HepG2 (cell line): ENCODE results near the gene EGR1. TPM values are rescaled to one million over a fixed set of nuclear protein-coding genes. Genes with fewer than 3 reads are reported as not detected.

Experiments
- ATAC-seq: fragments of 200-7000 bp; cut with Tn5 transposase; 3 replicates; pipeline ENCODE4 v1.9.1; 2020; ENCODE audit warnings: mild to moderate bottlenecking, moderate library complexity
- BruUV-seq: library from RNA; stranded (reverse); fragments of 400-500 nt; replicated peaks from 2 replicates; lab custom pipeline; 2021; lab: Mats Ljungman, UMichigan
- CTCF ChIA-PET: fragments of 300-600 bp; formaldehyde crosslinking; extraction: SDS; loops from one replicate; lab custom pipeline; 2021; ENCODE audit warnings: low total read pairs, inconsistent platforms, low intra/inter-chr PET ratio; lab: Yijun Ruan, JAX
- POLR2A ChIA-PET: fragments of 350-600 bp; sonication (Branson Sonifier 250); formaldehyde crosslinking; loops from one replicate; lab custom pipeline; 2020; ENCODE audit warnings: antibody characterized with exemption, inconsistent platforms; lab: Yijun Ruan, JAX
- DNase-seq: peaks from one replicate; pipeline ENCODE4 v3.0.0-alpha.2; 2015; ENCODE audit warnings: low spot score
- FAIRE-seq: peaks from 3 replicates; lab custom pipeline; 2011; peaks lifted over from hg19 to GRCh38; lab: Jason Lieb, UNC
- H2AFZ ChIP-seq: one replicate; pipeline ENCODE4 v1.6.1; 2011; ENCODE audit warnings: low read length, inconsistent platforms
- H3K27ac ChIP-seq: fragments of 300-600 bp; 3 replicates; pipeline ENCODE4 v1.8.0; 2011; ENCODE audit warnings: mixed run types, mild to moderate bottlenecking, mixed read lengths, low read length, inconsistent platforms; ENCODE audit not compliant: insufficient read depth; ENCODE audit errors: extremely low read length
- H3K27me3 ChIP-seq, 2 experiments: fragments of 200-600 bp in 1 of 2; 2 replicates in 1 of 2; 3 replicates in 1 of 2; pipeline versions ENCODE4 v1.6.0 to v1.8.0; 2011; ENCODE audit warnings: low read length in 2 of 2, mild to moderate bottlenecking in 2 of 2, moderate library complexity in 2 of 2, inconsistent platforms in 1 of 2; ENCODE audit not compliant: insufficient read depth in 2 of 2, control insufficient read depth in 1 of 2
- H3K36me3 ChIP-seq, 2 experiments: fragments of 200-600 bp in 1 of 2; replicated peaks in 1 of 2; 2 replicates in 1 of 2; 3 replicates in 1 of 2; pipeline versions ENCODE4 v1.5.1 to v1.8.0; 2011; ENCODE audit warnings: low read length in 2 of 2, inconsistent platforms in 1 of 2; ENCODE audit not compliant: insufficient read depth in 2 of 2, control insufficient read depth in 1 of 2
- H3K4me1 ChIP-seq: 2 replicates; pipeline ENCODE4 v1.5.1; 2012; ENCODE audit warnings: low read length, inconsistent platforms; ENCODE audit not compliant: insufficient read depth
- H3K4me2 ChIP-seq: 2 replicates; pipeline ENCODE4 v1.6.0; 2011; ENCODE audit warnings: low read depth, low read length, inconsistent platforms
- H3K4me3 ChIP-seq, 3 experiments: fragments of 200-600 bp in 1 of 3; sonication (generic), shearing (Covaris generic) in 1 of 3; replicated peaks in 1 of 3; 2 replicates each; pipeline ENCODE4 v1.5.1; 2011 to 2016; ENCODE audit warnings: low read length in 3 of 3, inconsistent platforms in 2 of 3, low read depth in 2 of 3, mild to moderate bottlenecking in 2 of 3, control low read depth in 1 of 3, mixed read lengths in 1 of 3; ENCODE audit not compliant: insufficient read depth in 1 of 3
- H3K79me2 ChIP-seq: one replicate; pipeline ENCODE4 v1.6.1; 2011; ENCODE audit warnings: low read length, inconsistent platforms; ENCODE audit not compliant: insufficient read depth
- H3K9ac ChIP-seq: 2 replicates; pipeline ENCODE4 v1.6.0; 2011; ENCODE audit warnings: mild to moderate bottlenecking, low read depth, low read length, inconsistent platforms; ENCODE audit not compliant: insufficient read depth
- H3K9me3 ChIP-seq: 2 replicates; pipeline ENCODE4 v1.5.1; 2012; ENCODE audit warnings: mild to moderate bottlenecking, low read length
- H4K20me1 ChIP-seq: 2 replicates; pipeline ENCODE4 v1.6.0; 2011; ENCODE audit warnings: inconsistent platforms, mild to moderate bottlenecking, low read length, moderate library complexity; ENCODE audit not compliant: insufficient read depth
- ATRX ChIP-seq: sonication (generic); formaldehyde crosslinking; IDR thresholded peaks from 2 replicates; pipeline ENCODE4 v1.4.0; 2020; ENCODE audit warnings: missing genetic modification reagents, borderline replicate concordance
- ELF3 ChIP-seq: IDR thresholded peaks from 2 replicates; pipeline ENCODE4 v1.6.1; 2016; ENCODE audit warnings: missing genetic modification reagents, missing compliant biosample characterization
- GZF1 ChIP-seq: sonication (generic); formaldehyde crosslinking; IDR thresholded peaks from 2 replicates; pipeline ENCODE4 v1.5.1; 2020; ENCODE audit warnings: mild to moderate bottlenecking, missing genetic modification reagents
- HCFC1 ChIP-seq: fragments of 150-350 bp; IDR thresholded peaks from 2 replicates; pipeline ENCODE4 v1.6.1; 2014; ENCODE audit warnings: low read depth, low read length
- KLF12 ChIP-seq: sonication (generic); formaldehyde crosslinking; IDR thresholded peaks from 2 replicates; pipeline ENCODE4 v1.4.0; 2020; ENCODE audit warnings: missing genetic modification reagents, borderline replicate concordance
- MAFG ChIP-seq: sonication (generic); formaldehyde crosslinking; IDR thresholded peaks from 2 replicates; pipeline ENCODE4 v1.5.1; 2020; ENCODE audit warnings: mild to moderate bottlenecking, missing genetic modification reagents
- PLRG1 ChIP-seq: fragments of 450-650 bp; conservative IDR thresholded peaks from 2 replicates; pipeline ENCODE4 v1.6.1; 2016
- TOE1 ChIP-seq: sonication (generic); formaldehyde crosslinking; IDR thresholded peaks from 2 replicates; pipeline ENCODE4 v1.4.0; 2020; ENCODE audit warnings: mild to moderate bottlenecking, missing genetic modification reagents
- XRCC5 ChIP-seq: fragments of 200-400 bp; formaldehyde crosslinking; optimal IDR thresholded peaks from 2 replicates; pipeline ENCODE3; 2017; ENCODE audit warnings: mild to moderate bottlenecking, low read length
- ZMAT3 ChIP-seq: sonication (generic); formaldehyde crosslinking; conservative IDR thresholded peaks from 2 replicates; pipeline ENCODE4 v1.7.0; 2021; ENCODE audit warnings: missing genetic modification reagents
- ZNF280B ChIP-seq: sonication (generic); formaldehyde crosslinking; IDR thresholded peaks from 2 replicates; pipeline ENCODE4 v1.5.0; 2020; ENCODE audit warnings: missing genetic modification reagents, mild to moderate bottlenecking, borderline replicate concordance
- ZNF629 ChIP-seq: sonication (generic); formaldehyde crosslinking; conservative IDR thresholded peaks from 2 replicates; pipeline ENCODE4 v1.5.0; 2020; ENCODE audit warnings: missing genetic modification reagents
- ZNF782 ChIP-seq: sonication (generic); formaldehyde crosslinking; IDR thresholded peaks from 2 replicates; pipeline ENCODE4 v1.4.0; 2020; ENCODE audit warnings: missing genetic modification reagents, mild to moderate bottlenecking, borderline replicate concordance
- ZSCAN22 ChIP-seq: sonication (generic); formaldehyde crosslinking; IDR thresholded peaks from 2 replicates; pipeline ENCODE4 v1.4.0; 2020; ENCODE audit warnings: mild to moderate bottlenecking, missing genetic modification reagents
- WGBS: methylation state at CpG from one replicate; pipeline ENCODE4 v1.1.6; 2017; ENCODE audit warnings: low lambda C conversion rate; 5-methylcytosine and 5-hydroxymethylcytosine counted together
- in situ Hi-C: cut with HindIII; loops from 2 replicates; pipeline ENCODE4 v1.10.0; 2017; ENCODE audit warnings: low pct_unique_long_range_greater_than_20kb; ENCODE audit not compliant: extremely low pct_ligation_motif_present
- intact Hi-C: fragments of 100-400 bp; cut with micrococcal nuclease; formaldehyde crosslinking; loops from one replicate; pipeline ENCODE4 v1.10.0; 2022; ENCODE audit not compliant: unreplicated experiment
- polyA plus RNA-seq, 8 experiments: library from polyadenylated mRNA; depleted of rRNA in 3 of 8; stranded (reverse) in 7 of 8; unstranded in 1 of 8; fragments of >200 nt; fragmentation: Illumina TruSeq in 4 of 8; extraction: Trizol in 4 of 8; gene quantifications; 2 replicates each; pipeline versions ENCODE4 v1.2.1 to v1.2.3, GENCODE V29; 2011 to 2016; ENCODE audit warnings: low read depth in 4 of 8, missing spikeins in 1 of 8, mixed read lengths in 1 of 8; ENCODE audit not compliant: insufficient read depth in 1 of 8
- total RNA-seq, 5 experiments: library from RNA; depleted of rRNA; stranded (reverse); fragments of >200 nt; fragmentation: Illumina TruSeq; extraction: Trizol; gene quantifications; 2 replicates each; pipeline ENCODE4 v1.2.3, GENCODE V29; 2016; ENCODE audit warnings: low read depth in 1 of 5
- TF ChIP-seq, protein P1 (sequence below): sonication (generic); formaldehyde crosslinking; IDR thresholded peaks from 2 replicates; pipeline ENCODE4 v1.4.0; 2020; ENCODE audit warnings: missing genetic modification reagents; ENCODE audit errors: not compliant biosample characterization

Gene EGR1
- total and polyA plus RNA-seq, 2 of the 13 experiments (the other 11 are each of a cell fraction or from before 2014, with no cell fraction given): 4.1 to 4.5 TPM

- WGBS: 0% methylated on average over 2 of the region's 5 CpGs
- peaks cover 40% of the 10 kb centered on the region for H3K4me1 ChIP-seq
- no peaks in the 10 kb centered on the region for H3K79me2 ChIP-seq
- intact Hi-C loops (no loop called here), in situ Hi-C loops (no loop called here)
- H3K36me3 ChIP-seq: no peaks in the 10 kb centered on the region
- FAIRE-seq (no peak), ATAC-seq (no peak), DNase-seq (no peak)
- ChIA-PET CTCF (no interaction called here), POLR2A (no interaction called here)
- no TSS peak for BruUV-seq
- TF ChIP-seq ZNF629 (CRISPR knock-in tag) (peak; percentile 44; the same call in 1 of the 2 replicates), ZSCAN22 (CRISPR knock-in tag) (no peak)
- no peak overlapping the region for H2AFZ ChIP-seq
- no peak overlapping the region for H3K27ac ChIP-seq
- H4K20me1 ChIP-seq: no peaks in the 10 kb centered on the region
- H3K9me3 ChIP-seq: no peaks in the 10 kb centered on the region
- H3K27me3 ChIP-seq: peaks cover 5 to 35% of the 10 kb centered on the region in 2 experiments
- no peak overlapping the region for H3K9ac ChIP-seq
- H3K4me2 ChIP-seq: no peak overlapping the region; the same call in 1 of the 2 replicates
- H3K4me3 ChIP-seq: no peak overlapping the region
Observed at GRCh38 chr5:138488481-138488945, 23.2 kb downstream of the EGR1 start.

- FAIRE-seq (no peak), DNase-seq (no peak), ATAC-seq (no peak)
- POLR2A ChIA-PET: interaction anchor here (1.3 kb wide), 2 partner anchors 13 to 23 kb away, joined by 4 to 5 read pairs; no protein-coding TSS in a partner anchor
- Histone ChIP-seq H4K20me1 (no peaks in the 10 kb centered on the region), H3K36me3 (no peaks in the 10 kb centered on the region), H3K27me3 (peaks cover 4 to 35% of the 10 kb centered on the region in 2 experiments; a peak in 4 of 5 replicates), H3K9ac (no peak overlapping the region), H3K27ac (no peak overlapping the region), H3K79me2 (no peaks in the 10 kb centered on the region), H3K4me2 (peak overlapping the region; percentile 92), H2AFZ (no peak overlapping the region), H3K9me3 (no peaks in the 10 kb centered on the region), H3K4me3 (peak overlapping the region in 1 of 3 experiments; percentile 31; a peak in 1 of 6 replicates), H3K4me1 (peaks cover 52% of the 10 kb centered on the region)
- CTCF ChIA-PET: no interaction called here
- intact Hi-C loops: no loop called here
- in situ Hi-C loops: no loop called here
- BruUV-seq: no TSS peak
- 16% methylated on average over 4 of the region's 5 CpGs for WGBS
- TF ChIP-seq ELF3 (CRISPR knock-in tag) (no peak), ZNF782 (CRISPR knock-in tag) (no peak), ATRX (CRISPR knock-in tag) (no peak), TOE1 (CRISPR knock-in tag) (no peak), GZF1 (CRISPR knock-in tag) (no peak), ZNF280B (CRISPR knock-in tag) (no peak), KLF12 (CRISPR knock-in tag) (no peak), ZMAT3 (CRISPR knock-in tag) (no peak), PLRG1 (no peak), MAFG (no peak), HCFC1 (no peak), XRCC5 (peak; percentile 20)
- TF ChIP-seq, protein P1, sequence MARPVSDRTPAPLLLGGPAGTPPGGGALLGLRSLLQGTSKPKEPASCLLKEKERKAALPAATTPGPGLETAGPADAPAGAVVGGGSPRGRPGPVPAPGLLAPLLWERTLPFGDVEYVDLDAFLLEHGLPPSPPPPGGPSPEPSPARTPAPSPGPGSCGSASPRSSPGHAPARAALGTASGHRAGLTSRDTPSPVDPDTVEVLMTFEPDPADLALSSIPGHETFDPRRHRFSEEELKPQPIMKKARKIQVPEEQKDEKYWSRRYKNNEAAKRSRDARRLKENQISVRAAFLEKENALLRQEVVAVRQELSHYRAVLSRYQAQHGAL: no peak
Observed at GRCh38 chr5:138489683-138490061, 24.4 kb downstream of the EGR1 start.
